Activated CD4-positive, alpha-beta memory T cell treated with anti-CD3 and anti-CD28 coated beads for 36 hours (primary cell): ENCODE measurements around the gene TIGD1. TPM values are rescaled to one million over a fixed set of nuclear protein-coding genes. Genes with fewer than 3 reads are reported as not detected.
A peak's percentile ranks its signal among the peaks of the same experiment; 100 is the strongest.

ENCODE experiments used
- CTCF ChIA-PET: fragments of 350-600 bp; sonication (Branson Sonifier 250); formaldehyde crosslinking; loops from one replicate; lab custom pipeline; 2021; ENCODE audit warnings: antibody characterized with exemption, inconsistent platforms; lab: Charles Lee
- POLR2A ChIA-PET: fragments of 350-600 bp; sonication (Branson Sonifier 250); formaldehyde crosslinking; loops from one replicate; lab custom pipeline; 2021; ENCODE audit warnings: antibody characterized with exemption; lab: Charles Lee
- DNase-seq: peaks from one replicate; pipeline ENCODE4 v3.0.0-alpha.2; 2020
- H3K27ac Mint-ChIP-seq: one replicate; pipeline ENCODE4 v1.8.0; 2021; ENCODE audit warnings: mixed read lengths
- H3K27me3 Mint-ChIP-seq: one replicate; pipeline ENCODE4 v1.8.0; 2021; ENCODE audit warnings: mixed read lengths
- H3K36me3 Mint-ChIP-seq: one replicate; pipeline ENCODE4 v1.8.0; 2021; ENCODE audit warnings: mixed read lengths
- H3K4me1 Mint-ChIP-seq: one replicate; pipeline ENCODE4 v1.8.0; 2021; ENCODE audit warnings: low read depth, mixed read lengths
- H3K4me3 Mint-ChIP-seq: one replicate; pipeline ENCODE4 v1.8.0; 2021; ENCODE audit warnings: mild to moderate bottlenecking, mixed read lengths
- H3K9me3 Mint-ChIP-seq: one replicate; pipeline ENCODE4 v1.8.0; 2021; ENCODE audit warnings: mixed read lengths
- intact Hi-C: fragments of 100-400 bp; cut with micrococcal nuclease; formaldehyde crosslinking; loops from one replicate; pipeline ENCODE4 v1.15.1; 2023
- total RNA-seq, 2 experiments: library from RNA; stranded (reverse); gene quantifications; one replicate each; pipeline ENCODE4 v1.2.3, GENCODE V29; 2021

TIGD1 gene
- total RNA-seq = 1 to 10 TPM; 5.8 to 7.2 TPM

DNA sequence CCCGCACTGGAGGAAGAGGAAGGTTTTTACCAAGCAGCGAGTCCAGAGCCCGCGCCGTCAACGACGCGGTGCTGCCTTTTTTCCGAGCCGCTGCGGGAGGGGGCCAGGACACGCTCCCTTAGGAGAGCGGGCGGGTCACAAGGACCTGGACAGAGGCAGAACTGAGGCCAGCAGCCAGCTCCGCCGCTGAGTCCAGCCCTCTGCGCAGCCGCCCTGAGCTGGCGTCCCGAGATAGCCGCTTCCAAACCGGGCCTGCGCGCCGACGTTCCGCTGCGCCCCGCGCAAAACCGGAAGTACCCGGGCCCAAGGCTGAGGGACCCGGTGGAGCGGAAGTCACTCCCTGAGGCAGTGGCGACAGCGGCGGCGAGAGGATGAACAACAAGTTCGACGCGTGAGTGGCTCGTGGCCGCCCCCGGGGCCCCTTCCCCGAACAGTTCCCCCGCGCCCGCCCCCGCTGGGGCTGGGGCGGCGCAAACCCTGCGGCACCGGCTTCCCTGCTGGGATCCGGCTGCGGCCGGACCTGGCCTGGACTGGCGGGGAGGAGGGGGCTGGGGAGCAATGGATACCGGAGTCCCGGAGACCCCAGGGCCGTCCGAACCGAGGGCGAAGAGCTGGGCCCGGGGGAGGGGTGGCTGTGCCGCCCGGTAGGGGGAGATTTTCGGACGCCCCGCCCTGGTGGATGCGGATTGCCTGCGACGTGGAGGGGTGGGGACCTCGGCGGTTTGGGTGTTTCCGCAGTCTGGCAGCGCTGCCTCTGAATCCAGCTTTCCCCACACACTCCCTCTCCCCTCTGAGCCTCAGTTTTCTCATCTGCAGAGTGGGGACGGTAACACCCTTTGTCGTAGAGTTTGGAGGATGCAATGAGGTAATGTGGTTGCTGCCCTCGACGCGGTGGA is at the start of gene TIGD1, which contains the start of gene EIF4E2:
TSS of gene TIGD1 (minus strand) at position 204 of the 896 bp plus-strand sequence. CDS start 675 bp downstream, outside the sequence.
TSS of gene EIF4E2 (plus strand) at position 336 of the 896 bp plus-strand sequence. CDS start at position 372, 36 bp downstream.
- Mint-ChIP-seq H3K27me3 (no peaks in the 10 kb centered on the region), H3K4me3 (peak within 1 kb of the TSS; percentile 97), H3K36me3 (peaks cover 40% of the 10 kb centered on the region), H3K9me3 (peaks cover 6% of the 10 kb centered on the region), H3K27ac (peak within 1 kb of the TSS; percentile 97), H3K4me1 (peaks cover 65% of the 10 kb centered on the region)
- intact Hi-C loops = loop anchor here (1.0 to 10.0 kb wide), 3 partner anchors 147 to 766 kb away; partner anchors contain the start of genes COPS7B, GIGYF2 and PDE6D
- ChIA-PET CTCF (interaction anchor here (0.6 to 1.1 kb wide), 2 partner anchors 15 to 55 kb away, joined by 3 read pairs; no protein-coding TSS in a partner anchor), POLR2A (interaction anchor here (0.7 to 1.0 kb wide), 3 partner anchors 11 to 509 kb away, joined by 3 to 4 read pairs (median 3); partner anchors contain the start of genes CHRNG and INPP5D)
- peak; percentile 95 for DNase-seq

DNA sequence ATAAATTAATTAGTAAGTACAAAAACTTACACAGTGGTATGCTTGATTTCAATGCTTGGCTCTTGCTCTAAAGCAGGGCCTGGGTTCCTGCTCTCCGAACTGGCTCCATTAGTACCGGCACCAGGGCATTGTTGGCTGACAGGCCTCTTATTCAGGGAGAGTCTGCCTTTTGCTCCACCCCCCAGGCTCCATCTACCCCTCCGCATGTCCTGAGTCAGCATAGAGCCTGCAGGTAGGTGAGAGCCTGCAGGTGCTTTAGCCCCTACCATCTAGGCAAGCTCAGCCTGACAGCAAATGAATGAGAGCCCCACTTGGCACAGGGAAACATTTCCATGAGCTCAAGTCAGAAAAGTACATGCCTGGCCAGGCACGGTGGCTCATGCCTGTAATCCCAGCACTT is 47.9 kb upstream of the TIGD1 start:
- POLR2A ChIA-PET = no interaction called here
- peaks cover 3% of the 10 kb centered on the region for H3K4me1 Mint-ChIP-seq
- intact Hi-C loops = no loop called here
- no peak for DNase-seq
- CTCF ChIA-PET = no interaction called here
- no peaks in the 10 kb centered on the region for H3K27me3 Mint-ChIP-seq
- H3K36me3 Mint-ChIP-seq = no peaks in the 10 kb centered on the region
- peaks cover 3% of the 10 kb centered on the region for H3K9me3 Mint-ChIP-seq
- H3K4me3 Mint-ChIP-seq = no peak overlapping the region
- no peak overlapping the region for H3K27ac Mint-ChIP-seq

GRCh38 chr2:232597362-232598079 is 47.2 kb upstream of the TIGD1 start:
- POLR2A ChIA-PET = no interaction called here
- H3K4me1 Mint-ChIP-seq = peaks cover 8% of the 10 kb centered on the region
- no peak for DNase-seq
- H3K27me3 Mint-ChIP-seq = no peaks in the 10 kb centered on the region
- no peaks in the 10 kb centered on the region for H3K36me3 Mint-ChIP-seq
- no peak overlapping the region for H3K4me3 Mint-ChIP-seq
- peaks cover 3% of the 10 kb centered on the region for H3K9me3 Mint-ChIP-seq
- no peak overlapping the region for H3K27ac Mint-ChIP-seq
- intact Hi-C loops = no loop called here
- CTCF ChIA-PET = no interaction called here

GRCh38 chr2:232593982-232594381 is 43.6 kb upstream of the TIGD1 start:
- Mint-ChIP-seq H3K36me3 (no peaks in the 10 kb centered on the region), H3K27me3 (no peaks in the 10 kb centered on the region), H3K27ac (no peak overlapping the region), H3K9me3 (peaks cover 3% of the 10 kb centered on the region), H3K4me1 (peaks cover 8% of the 10 kb centered on the region), H3K4me3 (no peak overlapping the region)
- intact Hi-C loops = no loop called here
- POLR2A ChIA-PET = no interaction called here
- CTCF ChIA-PET = no interaction called here
- DNase-seq = no peak

DNA sequence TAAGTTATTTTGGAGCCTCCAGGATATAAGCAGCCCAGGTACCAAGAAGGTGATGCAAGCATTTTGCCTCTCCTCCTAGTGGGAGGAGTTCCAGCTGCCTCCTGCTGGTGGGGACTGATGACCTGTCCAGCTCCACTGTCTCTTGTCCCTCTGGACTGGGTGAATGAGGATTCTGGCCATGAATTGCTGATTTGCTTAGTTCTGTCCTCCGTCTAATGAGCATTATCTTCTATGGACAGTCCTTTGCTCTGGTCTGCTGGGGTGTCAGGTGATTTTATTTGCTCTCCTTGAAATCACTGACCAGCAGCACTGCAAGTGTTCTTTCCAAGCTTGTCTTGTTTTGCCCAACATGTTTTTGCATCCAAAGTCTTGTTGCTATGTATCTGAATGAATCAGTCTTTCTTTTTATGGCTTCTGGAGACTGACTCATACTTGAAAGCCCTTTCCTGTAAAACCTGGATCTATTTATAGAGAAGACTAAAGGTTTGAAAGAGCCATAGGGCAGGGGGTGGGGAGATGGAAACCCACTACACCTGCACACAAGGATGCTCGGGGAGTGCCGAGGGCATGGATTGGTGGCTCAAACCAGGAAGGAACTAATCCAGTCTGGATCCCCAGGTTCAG is 42.5 kb upstream of the TIGD1 start:
- Mint-ChIP-seq H3K36me3 (no peaks in the 10 kb centered on the region), H3K4me1 (peaks cover 8% of the 10 kb centered on the region), H3K27ac (peak overlapping the region; percentile 60), H3K9me3 (peaks cover 3% of the 10 kb centered on the region), H3K27me3 (no peaks in the 10 kb centered on the region), H3K4me3 (no peak overlapping the region)
- CTCF ChIA-PET = no interaction called here
- intact Hi-C loops = no loop called here
- POLR2A ChIA-PET = no interaction called here
- DNase-seq = peak; percentile 25

GRCh38 chr2:232588680-232589585 is 38.6 kb upstream of the TIGD1 start:
- Mint-ChIP-seq H3K4me3 (no peak overlapping the region), H3K36me3 (peaks cover 5% of the 10 kb centered on the region), H3K27ac (no peak overlapping the region), H3K9me3 (no peaks in the 10 kb centered on the region), H3K27me3 (no peaks in the 10 kb centered on the region), H3K4me1 (peaks cover 8% of the 10 kb centered on the region)
- CTCF ChIA-PET = no interaction called here
- intact Hi-C loops = no loop called here
- no peak for DNase-seq
- POLR2A ChIA-PET = no interaction called here

DNA sequence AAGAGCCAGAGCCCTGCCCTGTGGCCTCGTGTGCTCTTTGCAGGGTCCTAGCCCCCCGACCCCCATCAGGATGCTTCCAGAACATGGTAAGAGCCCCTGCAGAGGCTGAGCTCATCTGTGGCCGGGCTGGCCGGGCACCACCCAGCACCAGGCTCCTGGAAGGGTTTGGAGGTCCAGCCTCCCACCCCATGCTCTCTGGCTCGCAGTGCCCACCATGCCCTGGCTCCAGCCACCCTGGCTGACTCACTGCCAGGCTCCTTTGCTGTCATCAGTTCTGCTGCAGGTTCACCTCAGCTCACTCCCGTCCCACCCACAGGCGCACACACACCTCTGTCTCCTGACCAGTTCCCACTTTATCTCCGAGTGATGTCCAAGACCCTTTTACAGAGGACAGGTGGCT is 37.7 kb upstream of the TIGD1 start:
- DNase-seq = no peak
- H3K36me3 Mint-ChIP-seq = peaks cover 12% of the 10 kb centered on the region
- ChIA-PET POLR2A (no interaction called here), CTCF (no interaction called here)
- H3K9me3 Mint-ChIP-seq = peaks cover 4% of the 10 kb centered on the region
- H3K27me3 Mint-ChIP-seq = no peaks in the 10 kb centered on the region
- intact Hi-C loops = no loop called here
- H3K4me3 Mint-ChIP-seq = no peak overlapping the region
- peaks cover 3% of the 10 kb centered on the region for H3K4me1 Mint-ChIP-seq
- H3K27ac Mint-ChIP-seq = no peak overlapping the region

DNA sequence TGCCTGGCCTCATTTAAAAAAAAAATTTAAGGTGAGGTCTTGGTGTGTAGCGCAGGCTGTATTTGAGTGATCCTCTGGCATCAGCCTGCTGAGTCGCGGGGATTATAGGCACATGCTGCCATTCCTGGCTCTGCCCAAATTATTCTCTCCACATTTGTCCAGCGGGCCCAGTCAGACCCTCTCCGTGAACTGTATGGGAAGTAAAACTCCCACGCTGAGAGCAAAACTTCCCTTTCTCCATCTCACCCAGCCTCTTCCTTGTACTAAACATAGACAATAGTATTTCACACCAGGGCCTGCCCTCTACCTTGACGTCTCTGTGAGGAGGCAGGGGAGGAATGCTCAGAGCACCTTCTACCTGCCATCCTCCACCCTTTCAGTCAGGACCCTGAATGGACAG is 37.2 kb upstream of the TIGD1 start:
- Mint-ChIP-seq H3K4me3 (no peak overlapping the region), H3K9me3 (peaks cover 4% of the 10 kb centered on the region), H3K4me1 (no peaks in the 10 kb centered on the region), H3K27me3 (no peaks in the 10 kb centered on the region), H3K27ac (no peak overlapping the region), H3K36me3 (peaks cover 17% of the 10 kb centered on the region)
- POLR2A ChIA-PET = no interaction called here
- intact Hi-C loops = no loop called here
- no peak for DNase-seq
- CTCF ChIA-PET = no interaction called here

DNA sequence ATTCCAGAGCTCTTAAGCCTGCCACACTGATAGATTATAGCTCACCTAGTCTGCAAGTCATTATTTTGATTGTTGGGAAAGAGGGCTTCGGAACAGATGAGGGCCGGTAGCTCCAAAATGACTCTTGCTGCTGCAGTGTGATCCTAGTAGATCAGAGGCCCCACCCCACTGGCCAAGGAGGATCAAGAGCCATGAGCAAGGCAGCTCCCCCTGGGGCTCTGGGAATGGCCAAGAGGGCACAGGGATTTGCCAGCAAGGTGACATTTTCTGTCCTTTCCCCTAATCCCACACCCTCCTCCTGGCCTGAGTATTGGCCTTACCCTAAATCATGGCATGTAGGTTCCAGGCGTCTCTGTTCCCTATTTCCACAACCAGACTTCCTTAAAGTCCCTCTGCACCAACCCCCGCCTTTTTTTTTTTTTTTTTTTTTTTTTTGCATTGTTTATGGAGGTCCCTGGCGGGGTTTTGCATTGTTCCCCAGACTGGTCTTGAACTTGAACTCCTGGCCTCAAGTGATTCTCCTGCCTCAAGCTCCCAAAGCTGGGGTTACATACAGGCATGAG is 36.7 kb upstream of the TIGD1 start:
- Mint-ChIP-seq H3K4me3 (no peak overlapping the region), H3K36me3 (peaks cover 22% of the 10 kb centered on the region), H3K27ac (no peak overlapping the region), H3K4me1 (no peaks in the 10 kb centered on the region), H3K27me3 (no peaks in the 10 kb centered on the region), H3K9me3 (peaks cover 4% of the 10 kb centered on the region)
- no peak for DNase-seq
- intact Hi-C loops = no loop called here
- ChIA-PET CTCF (no interaction called here), POLR2A (no interaction called here)

DNA sequence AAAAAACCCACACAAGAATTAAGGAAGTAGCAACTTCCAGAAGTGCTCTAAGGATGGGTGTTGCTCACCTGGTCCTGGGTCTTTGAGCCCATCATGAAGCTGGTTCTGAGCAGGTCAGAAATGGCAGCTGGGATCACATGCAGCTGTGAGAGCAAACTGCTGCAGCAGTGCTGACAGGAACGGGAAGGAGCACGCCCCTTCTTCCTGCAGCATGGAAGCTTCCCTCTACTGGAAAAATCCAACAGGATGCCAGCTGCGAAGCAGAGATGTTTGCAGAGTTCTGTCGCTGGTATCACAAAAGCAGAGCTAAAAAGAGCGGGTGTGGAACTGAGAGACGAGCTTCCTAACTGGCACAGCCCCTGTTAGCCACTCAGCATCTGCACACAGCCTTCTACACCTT is 33.9 kb upstream of the TIGD1 start:
- H3K4me1 Mint-ChIP-seq = peaks cover 8% of the 10 kb centered on the region
- H3K36me3 Mint-ChIP-seq = peaks cover 38% of the 10 kb centered on the region
- POLR2A ChIA-PET = no interaction called here
- H3K27me3 Mint-ChIP-seq = no peaks in the 10 kb centered on the region
- peaks cover 4% of the 10 kb centered on the region for H3K9me3 Mint-ChIP-seq
- CTCF ChIA-PET = no interaction called here
- DNase-seq = no peak
- H3K27ac Mint-ChIP-seq = no peak overlapping the region
- intact Hi-C loops = no loop called here
- no peak overlapping the region for H3K4me3 Mint-ChIP-seq

GRCh38 chr2:232581725-232582124 is 31.4 kb upstream of the TIGD1 start:
- H3K27ac Mint-ChIP-seq = no peak overlapping the region
- H3K4me3 Mint-ChIP-seq = no peak overlapping the region
- no peak for DNase-seq
- H3K27me3 Mint-ChIP-seq = no peaks in the 10 kb centered on the region
- ChIA-PET CTCF (interaction anchor here (0.9 kb wide), 1 partner anchor 58 kb away, joined by 3 read pairs; no protein-coding TSS in a partner anchor), POLR2A (no interaction called here)
- peaks cover 38% of the 10 kb centered on the region for H3K36me3 Mint-ChIP-seq
- peaks cover 8% of the 10 kb centered on the region for H3K4me1 Mint-ChIP-seq
- peaks cover 4% of the 10 kb centered on the region for H3K9me3 Mint-ChIP-seq
- intact Hi-C loops = no loop called here
